HG02571 (cell line): ENCODE measurements around the gene TMEM31.
"Not testable (repeated sequence)": the region's sequence is repeated elsewhere in the genome, so short reads cannot be mapped to it uniquely, and the experiment has no call there.

Experiments
- ATAC-seq: cut with Tn5 transposase; IDR thresholded peaks from one replicate; pipeline ENCODE4 v1.9.1; 2021; ENCODE audit warnings: mild to moderate bottlenecking, moderate library complexity; ENCODE audit not compliant: unreplicated experiment

Gene TMEM31

DNA sequence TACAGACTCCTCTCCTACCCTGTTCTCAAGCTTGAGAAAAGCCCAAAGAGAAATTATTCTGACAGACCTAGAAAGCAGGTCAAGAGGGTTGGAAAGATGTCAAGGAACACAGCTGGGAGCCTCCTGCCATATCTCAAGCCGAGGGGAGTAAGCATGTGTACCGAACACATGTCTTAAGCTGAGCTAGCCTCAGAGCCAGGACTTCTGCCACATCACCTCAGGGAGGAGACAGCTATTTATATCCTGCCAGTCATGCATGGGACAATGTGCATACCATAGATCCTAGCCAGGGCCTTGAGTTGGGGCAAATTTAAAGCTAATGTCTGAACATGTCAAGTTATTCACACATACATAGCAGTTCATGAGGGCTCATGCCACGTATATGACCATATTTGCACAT lies 11.8 kb downstream of the TMEM31 start:
- ATAC-seq: no peak

- ATAC-seq: no peak
These were observed 15.8 kb downstream of the TMEM31 start for GRCh38 chrX:103726477-103726876.

GRCh38 chrX:103727115-103727514 lies 16.4 kb downstream of the TMEM31 start:
- no peak for ATAC-seq

GRCh38 chrX:103729015-103729414 lies 18.3 kb downstream of the TMEM31 start:
- no peak for ATAC-seq

- no peak for ATAC-seq
These were observed 19.6 kb downstream of the TMEM31 start for GRCh38 chrX:103730147-103730795.

DNA sequence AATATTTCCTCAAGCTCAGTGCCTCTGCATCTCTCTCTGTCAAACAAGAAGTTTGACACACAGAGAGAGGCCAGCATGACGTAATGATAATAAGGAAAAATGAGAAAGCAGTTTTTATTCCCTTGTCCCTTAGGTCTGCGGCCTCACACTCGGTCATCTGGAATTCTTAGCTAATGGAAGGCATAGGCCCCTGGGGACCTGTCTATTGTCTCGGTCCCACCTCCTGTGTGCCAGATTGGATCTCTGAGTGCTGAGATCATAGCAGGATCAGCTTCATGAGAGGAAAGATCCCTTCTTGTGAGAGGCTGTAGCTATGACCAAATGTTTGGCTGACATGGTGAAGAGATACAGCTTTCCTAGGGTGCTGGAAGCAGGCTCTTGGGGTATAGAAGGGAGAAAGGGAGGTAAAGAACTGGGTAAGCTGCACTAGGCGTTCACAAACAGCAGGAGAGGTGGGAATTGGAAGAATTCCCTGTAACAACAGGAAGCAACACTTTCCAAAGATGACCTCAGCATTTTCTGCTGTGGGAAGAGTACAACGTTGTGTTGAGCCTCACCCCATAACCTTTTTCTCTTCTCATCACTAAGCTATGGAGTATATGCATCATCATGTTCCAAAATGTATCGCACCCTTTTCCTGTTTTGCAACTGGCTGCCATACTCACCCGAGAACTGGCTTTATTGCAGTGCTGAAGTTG lies 20.2 kb downstream of the TMEM31 start:
- ATAC-seq: no peak

GRCh38 chrX:103733017-103733416 lies 22.3 kb downstream of the TMEM31 start:
- no peak for ATAC-seq

- no peak for ATAC-seq
These were observed 23.5 kb downstream of the TMEM31 start for GRCh38 chrX:103734125-103734760.

GRCh38 chrX:103737696-103738095 lies 27.0 kb downstream of the TMEM31 start:
- ATAC-seq: no peak

DNA sequence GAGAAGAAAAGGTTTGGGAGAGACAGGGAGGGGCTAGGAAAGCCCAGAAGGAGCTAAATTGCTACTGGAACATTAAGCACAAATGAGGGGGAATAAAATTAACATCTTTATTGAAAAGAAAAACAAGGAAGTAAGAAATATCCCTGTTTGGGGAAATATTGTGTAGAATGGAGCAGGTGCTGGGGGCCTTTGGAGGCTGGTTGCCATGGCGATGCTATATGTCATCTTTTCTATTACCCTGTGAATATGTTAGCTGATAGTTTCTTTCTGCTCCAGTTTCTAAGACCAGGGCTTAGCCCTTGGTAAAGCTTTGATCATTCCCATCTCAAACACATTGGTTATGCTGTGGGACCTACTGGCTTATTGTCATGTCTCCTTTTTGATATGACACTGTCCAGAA lies 28.7 kb downstream of the TMEM31 start:
- no peak for ATAC-seq

GRCh38 chrX:103741879-103742278 lies 31.2 kb downstream of the TMEM31 start:
- no peak for ATAC-seq

- ATAC-seq: no peak
These were observed 31.6 kb downstream of the TMEM31 start for GRCh38 chrX:103742339-103742738.

GRCh38 chrX:103747163-103747562 lies 36.5 kb downstream of the TMEM31 start:
- no peak for ATAC-seq

DNA sequence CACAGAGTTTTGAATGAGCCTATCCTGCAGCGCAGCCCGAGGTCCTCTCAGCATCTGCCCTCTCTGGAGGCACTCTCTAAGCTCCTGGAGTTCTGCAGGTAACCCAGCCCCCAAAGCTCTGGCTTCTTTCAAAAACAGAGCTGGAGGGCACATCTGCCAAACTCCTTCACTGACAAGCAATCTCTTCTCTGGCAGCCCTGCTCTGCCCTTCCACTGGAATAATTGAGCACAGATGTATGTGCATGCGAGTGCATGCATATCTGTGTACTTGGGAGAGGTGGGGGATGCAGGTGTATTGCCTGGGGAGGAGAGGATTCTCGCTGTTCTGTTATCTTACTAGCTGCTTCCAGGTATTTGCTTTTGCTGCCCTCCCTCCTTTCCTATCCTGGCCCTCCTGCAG lies 43.7 kb downstream of the TMEM31 start:
- no peak for ATAC-seq

DNA sequence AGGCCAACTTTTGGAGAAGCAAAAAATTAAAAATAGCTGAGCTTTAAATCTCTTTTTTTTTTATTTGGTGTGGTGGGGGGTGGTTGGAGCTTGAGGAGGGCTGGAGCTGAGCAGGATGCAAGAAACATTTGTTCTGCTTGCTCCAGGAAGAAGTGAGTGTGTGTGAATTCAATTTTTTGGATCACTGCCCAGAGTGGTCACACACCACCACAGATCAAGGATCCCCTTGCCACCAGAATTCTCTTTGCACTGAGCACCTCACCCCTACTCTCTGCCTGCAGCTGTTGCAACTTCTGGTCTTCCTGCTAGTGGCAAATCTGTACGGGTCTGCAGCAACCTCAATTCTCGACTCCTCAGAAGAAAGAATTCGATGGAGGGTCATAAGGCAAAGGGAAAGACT lies 46.0 kb downstream of the TMEM31 start:
- no peak for ATAC-seq

DNA sequence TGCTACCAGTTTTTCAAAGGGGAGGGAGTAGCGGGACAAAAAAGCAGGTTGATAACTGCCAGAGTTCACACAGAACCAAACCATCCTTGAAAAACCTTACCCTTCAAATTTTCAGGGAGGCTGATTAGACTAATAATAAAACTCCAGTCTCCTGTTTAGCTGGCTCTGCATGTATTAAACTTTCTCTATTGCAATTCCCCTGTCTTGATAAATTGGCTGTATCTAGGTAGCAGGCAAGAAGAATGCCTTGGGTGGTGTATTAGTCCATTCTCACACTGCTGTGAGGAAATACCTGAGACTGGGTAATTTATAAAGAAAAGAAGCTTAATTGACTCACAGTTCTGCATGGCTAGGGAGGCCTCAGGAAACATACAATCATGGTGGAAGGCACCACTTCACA lies 47.8 kb downstream of the TMEM31 start:
- no peak for ATAC-seq

DNA sequence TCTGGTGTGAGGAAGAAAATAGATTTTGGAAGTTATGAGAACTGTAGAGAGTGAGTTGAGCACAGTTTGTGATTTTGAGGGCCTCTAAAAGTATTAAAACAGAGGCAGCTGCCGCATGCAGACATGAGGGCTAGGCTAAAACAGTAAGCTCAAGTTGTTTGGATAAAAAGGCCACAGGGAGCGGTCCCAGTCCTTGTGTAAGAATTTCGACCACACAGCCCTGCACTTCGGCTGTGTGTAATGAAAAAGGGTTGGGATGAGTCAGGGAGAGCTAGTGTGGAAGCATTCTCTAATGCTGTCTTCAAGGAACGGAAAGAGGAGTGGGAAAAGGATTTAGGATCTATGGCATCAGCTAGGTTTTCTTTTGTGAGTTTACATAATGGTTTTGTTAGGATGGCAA lies 52.8 kb downstream of the TMEM31 start:
- ATAC-seq: not testable (repeated sequence)
